HepG2 (cell line): ENCODE data around the gene UQCC5. TPM values are rescaled to one million over a fixed set of nuclear protein-coding genes. Genes with fewer than 3 reads are reported as not detected.

Experiments used
- ATAC-seq: fragments of 200-7000 bp; cut with Tn5 transposase; 3 replicates; pipeline ENCODE4 v1.9.1; 2020; ENCODE audit warnings: mild to moderate bottlenecking, moderate library complexity
- BruUV-seq: library from RNA; stranded (reverse); fragments of 400-500 nt; replicated peaks from 2 replicates; lab custom pipeline; 2021; lab: Mats Ljungman, UMichigan
- CTCF ChIA-PET: fragments of 300-600 bp; formaldehyde crosslinking; extraction: SDS; loops from one replicate; lab custom pipeline; 2021; ENCODE audit warnings: low total read pairs, inconsistent platforms, low intra/inter-chr PET ratio; lab: Yijun Ruan, JAX
- POLR2A ChIA-PET: fragments of 350-600 bp; sonication (Branson Sonifier 250); formaldehyde crosslinking; loops from one replicate; lab custom pipeline; 2020; ENCODE audit warnings: antibody characterized with exemption, inconsistent platforms; lab: Yijun Ruan, JAX
- DNase-seq: peaks from one replicate; pipeline ENCODE4 v3.0.0-alpha.2; 2015; ENCODE audit warnings: low spot score
- FAIRE-seq: peaks from 3 replicates; lab custom pipeline; 2011; peaks lifted over from hg19 to GRCh38; lab: Jason Lieb, UNC
- H2AFZ ChIP-seq: one replicate; pipeline ENCODE4 v1.6.1; 2011; ENCODE audit warnings: low read length, inconsistent platforms
- H3K27ac ChIP-seq: fragments of 300-600 bp; 3 replicates; pipeline ENCODE4 v1.8.0; 2011; ENCODE audit warnings: mixed run types, mild to moderate bottlenecking, mixed read lengths, low read length, inconsistent platforms; ENCODE audit not compliant: insufficient read depth; ENCODE audit errors: extremely low read length
- H3K27me3 ChIP-seq, 2 experiments: fragments of 200-600 bp in 1 of 2; 2 replicates in 1 of 2; 3 replicates in 1 of 2; pipeline versions ENCODE4 v1.6.0 to v1.8.0; 2011; ENCODE audit warnings: low read length in 2 of 2, mild to moderate bottlenecking in 2 of 2, moderate library complexity in 2 of 2, inconsistent platforms in 1 of 2; ENCODE audit not compliant: insufficient read depth in 2 of 2, control insufficient read depth in 1 of 2
- H3K36me3 ChIP-seq, 2 experiments: fragments of 200-600 bp in 1 of 2; replicated peaks in 1 of 2; 2 replicates in 1 of 2; 3 replicates in 1 of 2; pipeline versions ENCODE4 v1.5.1 to v1.8.0; 2011; ENCODE audit warnings: low read length in 2 of 2, inconsistent platforms in 1 of 2; ENCODE audit not compliant: insufficient read depth in 2 of 2, control insufficient read depth in 1 of 2
- H3K4me1 ChIP-seq: 2 replicates; pipeline ENCODE4 v1.5.1; 2012; ENCODE audit warnings: low read length, inconsistent platforms; ENCODE audit not compliant: insufficient read depth
- H3K4me2 ChIP-seq: 2 replicates; pipeline ENCODE4 v1.6.0; 2011; ENCODE audit warnings: low read depth, low read length, inconsistent platforms
- H3K4me3 ChIP-seq, 3 experiments: fragments of 200-600 bp in 1 of 3; sonication (generic), shearing (Covaris generic) in 1 of 3; replicated peaks in 1 of 3; 2 replicates each; pipeline ENCODE4 v1.5.1; 2011 to 2016; ENCODE audit warnings: low read length in 3 of 3, inconsistent platforms in 2 of 3, low read depth in 2 of 3, mild to moderate bottlenecking in 2 of 3, control low read depth in 1 of 3, mixed read lengths in 1 of 3; ENCODE audit not compliant: insufficient read depth in 1 of 3
- H3K79me2 ChIP-seq: one replicate; pipeline ENCODE4 v1.6.1; 2011; ENCODE audit warnings: low read length, inconsistent platforms; ENCODE audit not compliant: insufficient read depth
- H3K9ac ChIP-seq: 2 replicates; pipeline ENCODE4 v1.6.0; 2011; ENCODE audit warnings: mild to moderate bottlenecking, low read depth, low read length, inconsistent platforms; ENCODE audit not compliant: insufficient read depth
- H3K9me3 ChIP-seq: 2 replicates; pipeline ENCODE4 v1.5.1; 2012; ENCODE audit warnings: mild to moderate bottlenecking, low read length
- H4K20me1 ChIP-seq: 2 replicates; pipeline ENCODE4 v1.6.0; 2011; ENCODE audit warnings: inconsistent platforms, mild to moderate bottlenecking, low read length, moderate library complexity; ENCODE audit not compliant: insufficient read depth
- ADNP ChIP-seq: sonication (generic); formaldehyde crosslinking; IDR thresholded peaks from 2 replicates; pipeline ENCODE4 v1.4.0; 2020; ENCODE audit warnings: missing genetic modification reagents
- CENPX ChIP-seq: sonication (generic); formaldehyde crosslinking; IDR thresholded peaks from 2 replicates; pipeline ENCODE4 v1.9.0; 2021; ENCODE audit warnings: mild to moderate bottlenecking, missing genetic modification reagents, moderate library complexity
- DR1 ChIP-seq: sonication (generic); formaldehyde crosslinking; IDR thresholded peaks from 2 replicates; pipeline ENCODE4 v1.8.0; 2021; ENCODE audit warnings: mild to moderate bottlenecking, missing genetic modification reagents, inconsistent platforms
- HNRNPK ChIP-seq: fragments of 200-400 bp; formaldehyde crosslinking; IDR thresholded peaks from 2 replicates; pipeline ENCODE4 v1.6.1; 2018; ENCODE audit warnings: low read length, low read depth, moderate library complexity, mild to moderate bottlenecking; ENCODE audit not compliant: poor library complexity, severe bottlenecking
- ISL2 ChIP-seq: sonication (generic); formaldehyde crosslinking; IDR thresholded peaks from 2 replicates; pipeline ENCODE4 v1.5.0; 2020; ENCODE audit warnings: missing genetic modification reagents
- MTA3 ChIP-seq: sonication (generic); formaldehyde crosslinking; IDR thresholded peaks from 2 replicates; pipeline ENCODE4 v1.4.0; 2020; ENCODE audit warnings: missing genetic modification reagents
- TGIF2 ChIP-seq: IDR thresholded peaks from 2 replicates; pipeline ENCODE4 v1.6.1; 2016; ENCODE audit warnings: control low read depth, missing compliant biosample characterization
- ZNF234 ChIP-seq: sonication (generic); formaldehyde crosslinking; conservative IDR thresholded peaks from 2 replicates; pipeline ENCODE4 v1.5.1; 2020; ENCODE audit warnings: mild to moderate bottlenecking, missing genetic modification reagents
- ZNF543 ChIP-seq: sonication (generic); formaldehyde crosslinking; IDR thresholded peaks from 2 replicates; pipeline ENCODE4 v1.4.0; 2020; ENCODE audit warnings: mild to moderate bottlenecking, missing genetic modification reagents
- ZNF552 ChIP-seq: sonication (generic); formaldehyde crosslinking; IDR thresholded peaks from 2 replicates; pipeline ENCODE4 v1.9.0; 2022; ENCODE audit warnings: missing genetic modification reagents, mild to moderate bottlenecking, borderline replicate concordance
- ZNF563 ChIP-seq: sonication (generic); formaldehyde crosslinking; IDR thresholded peaks from 2 replicates; pipeline ENCODE4 v1.8.0; 2022; ENCODE audit warnings: mild to moderate bottlenecking, moderate library complexity, missing genetic modification reagents
- ZNF569 ChIP-seq: sonication (generic); formaldehyde crosslinking; IDR thresholded peaks from 2 replicates; pipeline ENCODE4 v1.5.0; 2020; ENCODE audit warnings: mild to moderate bottlenecking, missing genetic modification reagents, moderate library complexity, borderline replicate concordance
- WGBS: methylation state at CpG from one replicate; pipeline ENCODE4 v1.1.6; 2017; ENCODE audit warnings: low lambda C conversion rate; 5-methylcytosine and 5-hydroxymethylcytosine counted together
- in situ Hi-C: cut with HindIII; loops from 2 replicates; pipeline ENCODE4 v1.10.0; 2017; ENCODE audit warnings: low pct_unique_long_range_greater_than_20kb; ENCODE audit not compliant: extremely low pct_ligation_motif_present
- intact Hi-C: fragments of 100-400 bp; cut with micrococcal nuclease; formaldehyde crosslinking; loops from one replicate; pipeline ENCODE4 v1.10.0; 2022; ENCODE audit not compliant: unreplicated experiment
- polyA plus RNA-seq, 8 experiments: library from polyadenylated mRNA; depleted of rRNA in 3 of 8; stranded (reverse) in 7 of 8; unstranded in 1 of 8; fragments of >200 nt; fragmentation: Illumina TruSeq in 4 of 8; extraction: Trizol in 4 of 8; gene quantifications; 2 replicates each; pipeline versions ENCODE4 v1.2.1 to v1.2.3, GENCODE V29; 2011 to 2016; ENCODE audit warnings: low read depth in 4 of 8, missing spikeins in 1 of 8, mixed read lengths in 1 of 8; ENCODE audit not compliant: insufficient read depth in 1 of 8
- total RNA-seq, 5 experiments: library from RNA; depleted of rRNA; stranded (reverse); fragments of >200 nt; fragmentation: Illumina TruSeq; extraction: Trizol; gene quantifications; 2 replicates each; pipeline ENCODE4 v1.2.3, GENCODE V29; 2016; ENCODE audit warnings: low read depth in 1 of 5
- TF ChIP-seq, protein P1 (sequence below): sonication (generic); formaldehyde crosslinking; IDR thresholded peaks from one replicate; pipeline ENCODE4 v1.5.1; 2020; ENCODE audit warnings: mild to moderate bottlenecking, missing genetic modification reagents; ENCODE audit errors: not compliant biosample characterization
- TF ChIP-seq, protein P2 (sequence below): sonication (generic); formaldehyde crosslinking; IDR thresholded peaks from 2 replicates; pipeline ENCODE4 v1.8.0; 2022; ENCODE audit warnings: missing genetic modification reagents, mild to moderate bottlenecking, moderate library complexity, borderline replicate concordance

Gene UQCC5
- total and polyA plus RNA-seq, 2 of the 13 experiments (the other 11 are each of a cell fraction or from before 2014, with no cell fraction given) = 15.4 to 29.5 TPM

DNA sequence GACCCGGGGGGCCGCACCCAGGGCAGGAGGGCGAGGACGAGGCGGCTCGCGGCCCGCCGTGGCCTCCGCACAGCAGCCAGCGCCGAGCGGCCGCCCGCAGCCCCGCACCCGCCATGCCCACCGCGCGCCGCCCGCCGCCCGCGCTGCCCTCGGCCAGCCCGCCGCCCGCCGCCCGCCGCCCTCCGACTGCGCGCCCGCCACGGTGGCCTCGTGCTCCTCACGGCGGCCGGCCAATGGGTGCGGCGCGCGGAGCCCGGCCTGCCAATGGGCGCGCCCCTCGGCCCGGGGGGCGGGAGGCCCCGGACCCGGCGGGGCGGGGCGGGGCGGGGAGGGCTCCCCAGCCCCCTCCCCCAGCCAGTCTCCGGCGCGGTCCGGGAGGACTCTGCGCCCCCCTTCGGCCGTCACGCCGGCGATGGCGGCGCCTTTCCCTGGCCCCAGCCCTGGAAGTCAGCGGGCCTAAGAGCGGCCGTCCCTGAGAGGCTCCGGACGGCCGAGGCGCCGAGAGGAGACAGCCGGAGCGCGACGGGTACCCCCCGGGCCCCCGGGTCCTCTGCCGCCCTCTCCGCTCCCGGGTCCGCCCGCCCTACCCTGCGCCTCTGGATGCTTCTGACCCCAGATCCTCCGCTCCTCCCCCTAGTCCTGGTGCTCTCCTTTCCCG is 2.7 kb upstream of the UQCC5 start, which contains the start of gene NT5DC2:
NT5DC2 (minus strand) TSS at position 235 of the 658 bp plus-strand sequence; CDS start at position 115, 120 bp downstream.
- H3K36me3 ChIP-seq = peaks cover 5 to 8% of the 10 kb centered on the region in 2 experiments; a peak in 4 of 5 replicates
- H3K9me3 ChIP-seq = no peaks in the 10 kb centered on the region
- BruUV-seq = no TSS peak
- peak within 1 kb of the TSS; percentile 86 for H3K9ac ChIP-seq
- intact Hi-C loops = loop anchor here (5.0 kb wide), 1 partner anchor 61 kb away; no protein-coding TSS in a partner anchor
- H2AFZ ChIP-seq = no peak within 1 kb of the TSS
- CTCF ChIA-PET = no interaction called here
- in situ Hi-C loops = no loop called here
- DNase-seq (peak; percentile 46), FAIRE-seq (no peak), ATAC-seq (peak; percentile 16)
- peaks cover 61% of the 10 kb centered on the region for H3K4me1 ChIP-seq
- peak within 1 kb of the TSS; percentile 84 to 89 (median 87) for H3K4me3 ChIP-seq
- H3K79me2 ChIP-seq = peaks cover 64% of the 10 kb centered on the region
- no peaks in the 10 kb centered on the region; a peak in 1 of 5 replicates for H3K27me3 ChIP-seq
- peaks cover 15% of the 10 kb centered on the region for H4K20me1 ChIP-seq
- POLR2A ChIA-PET = no interaction called here
- peak within 1 kb of the TSS; percentile 90 for H3K4me2 ChIP-seq
- WGBS = 0% methylated on average over 1 of the region's 91 CpGs
- peak within 1 kb of the TSS; percentile 85 for H3K27ac ChIP-seq
- TF ChIP-seq TGIF2 (peak; percentile 34; the same call in 1 of the 2 replicates), ZNF563 (CRISPR knock-in tag) (peak; percentile 98), CENPX (CRISPR knock-in tag) (no peak), ZNF569 (0 out of 2 replicates have a peak, but pooled peaks have one; percentile 59), HNRNPK (peak; percentile 46), ZNF543 (peak; percentile 54; the same call in 1 of the 2 replicates), ZNF234 (CRISPR knock-in tag) (peak; percentile 64; the same call in 1 of the 2 replicates), DR1 (no peak), ISL2 (CRISPR knock-in tag) (no peak), MTA3 (no peak), ZNF552 (CRISPR knock-in tag) (peak; percentile 38; the same call in 1 of the 2 replicates), ADNP (CRISPR knock-in tag) (no peak)
- TF ChIP-seq, protein P1, sequence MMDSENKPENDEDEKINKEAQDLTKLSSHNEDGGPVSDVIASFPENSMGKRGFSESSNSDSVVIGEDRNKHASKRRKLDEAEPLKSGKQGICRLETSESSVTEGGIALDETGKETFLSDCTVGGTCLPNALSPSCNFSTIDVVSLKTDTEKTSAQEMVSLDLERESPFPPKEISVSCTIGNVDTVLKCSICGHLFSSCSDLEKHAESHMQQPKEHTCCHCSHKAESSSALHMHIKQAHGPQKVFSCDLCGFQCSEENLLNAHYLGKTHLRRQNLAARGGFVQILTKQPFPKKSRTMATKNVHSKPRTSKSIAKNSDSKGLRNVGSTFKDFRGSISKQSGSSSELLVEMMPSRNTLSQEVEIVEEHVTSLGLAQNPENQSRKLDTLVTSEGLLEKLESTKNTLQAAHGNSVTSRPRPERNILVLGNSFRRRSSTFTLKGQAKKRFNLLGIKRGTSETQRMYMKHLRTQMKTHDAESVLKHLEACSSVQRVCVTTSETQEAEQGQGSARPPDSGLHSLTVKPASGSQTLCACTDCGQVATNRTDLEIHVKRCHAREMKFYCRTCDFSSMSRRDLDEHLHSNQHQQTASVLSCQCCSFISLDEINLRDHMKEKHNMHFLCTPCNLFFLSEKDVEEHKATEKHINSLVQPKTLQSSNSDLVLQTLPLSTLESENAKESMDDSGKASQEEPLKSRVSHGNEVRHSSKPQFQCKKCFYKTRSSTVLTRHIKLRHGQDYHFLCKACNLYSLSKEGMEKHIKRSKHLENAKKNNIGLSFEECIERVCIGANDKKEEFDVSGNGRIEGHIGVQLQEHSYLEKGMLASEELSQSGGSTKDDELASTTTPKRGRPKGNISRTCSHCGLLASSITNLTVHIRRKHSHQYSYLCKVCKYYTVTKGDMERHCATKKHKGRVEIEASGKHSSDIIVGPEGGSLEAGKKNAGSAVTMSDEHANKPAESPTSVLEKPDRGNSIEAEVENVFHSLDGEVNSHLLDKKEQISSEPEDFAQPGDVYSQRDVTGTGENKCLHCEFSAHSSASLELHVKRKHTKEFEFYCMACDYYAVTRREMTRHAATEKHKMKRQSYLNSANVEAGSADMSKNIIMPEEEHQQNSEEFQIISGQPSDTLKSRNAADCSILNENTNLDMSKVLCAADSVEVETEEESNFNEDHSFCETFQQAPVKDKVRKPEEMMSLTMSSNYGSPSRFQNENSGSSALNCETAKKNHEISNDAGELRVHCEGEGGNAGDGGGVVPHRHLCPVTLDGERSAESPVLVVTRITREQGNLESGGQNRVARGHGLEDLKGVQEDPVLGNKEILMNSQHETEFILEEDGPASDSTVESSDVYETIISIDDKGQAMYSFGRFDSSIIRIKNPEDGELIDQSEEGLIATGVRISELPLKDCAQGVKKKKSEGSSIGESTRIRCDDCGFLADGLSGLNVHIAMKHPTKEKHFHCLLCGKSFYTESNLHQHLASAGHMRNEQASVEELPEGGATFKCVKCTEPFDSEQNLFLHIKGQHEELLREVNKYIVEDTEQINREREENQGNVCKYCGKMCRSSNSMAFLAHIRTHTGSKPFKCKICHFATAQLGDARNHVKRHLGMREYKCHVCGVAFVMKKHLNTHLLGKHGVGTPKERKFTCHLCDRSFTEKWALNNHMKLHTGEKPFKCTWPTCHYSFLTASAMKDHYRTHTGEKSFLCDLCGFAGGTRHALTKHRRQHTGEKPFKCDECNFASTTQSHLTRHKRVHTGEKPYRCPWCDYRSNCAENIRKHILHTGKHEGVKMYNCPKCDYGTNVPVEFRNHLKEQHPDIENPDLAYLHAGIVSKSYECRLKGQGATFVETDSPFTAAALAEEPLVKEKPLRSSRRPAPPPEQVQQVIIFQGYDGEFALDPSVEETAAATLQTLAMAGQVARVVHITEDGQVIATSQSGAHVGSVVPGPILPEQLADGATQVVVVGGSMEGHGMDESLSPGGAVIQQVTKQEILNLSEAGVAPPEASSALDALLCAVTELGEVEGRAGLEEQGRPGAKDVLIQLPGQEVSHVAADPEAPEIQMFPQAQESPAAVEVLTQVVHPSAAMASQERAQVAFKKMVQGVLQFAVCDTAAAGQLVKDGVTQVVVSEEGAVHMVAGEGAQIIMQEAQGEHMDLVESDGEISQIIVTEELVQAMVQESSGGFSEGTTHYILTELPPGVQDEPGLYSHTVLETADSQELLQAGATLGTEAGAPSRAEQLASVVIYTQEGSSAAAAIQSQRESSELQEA = no peak
- TF ChIP-seq, protein P2, sequence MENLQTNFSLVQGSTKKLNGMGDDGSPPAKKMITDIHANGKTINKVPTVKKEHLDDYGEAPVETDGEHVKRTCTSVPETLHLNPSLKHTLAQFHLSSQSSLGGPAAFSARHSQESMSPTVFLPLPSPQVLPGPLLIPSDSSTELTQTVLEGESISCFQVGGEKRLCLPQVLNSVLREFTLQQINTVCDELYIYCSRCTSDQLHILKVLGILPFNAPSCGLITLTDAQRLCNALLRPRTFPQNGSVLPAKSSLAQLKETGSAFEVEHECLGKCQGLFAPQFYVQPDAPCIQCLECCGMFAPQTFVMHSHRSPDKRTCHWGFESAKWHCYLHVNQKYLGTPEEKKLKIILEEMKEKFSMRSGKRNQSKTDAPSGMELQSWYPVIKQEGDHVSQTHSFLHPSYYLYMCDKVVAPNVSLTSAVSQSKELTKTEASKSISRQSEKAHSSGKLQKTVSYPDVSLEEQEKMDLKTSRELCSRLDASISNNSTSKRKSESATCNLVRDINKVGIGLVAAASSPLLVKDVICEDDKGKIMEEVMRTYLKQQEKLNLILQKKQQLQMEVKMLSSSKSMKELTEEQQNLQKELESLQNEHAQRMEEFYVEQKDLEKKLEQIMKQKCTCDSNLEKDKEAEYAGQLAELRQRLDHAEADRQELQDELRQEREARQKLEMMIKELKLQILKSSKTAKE (CRISPR knock-in tag) = no peak
